ENCODE results near the gene GFOD1.

The GFOD1 gene

DNA sequence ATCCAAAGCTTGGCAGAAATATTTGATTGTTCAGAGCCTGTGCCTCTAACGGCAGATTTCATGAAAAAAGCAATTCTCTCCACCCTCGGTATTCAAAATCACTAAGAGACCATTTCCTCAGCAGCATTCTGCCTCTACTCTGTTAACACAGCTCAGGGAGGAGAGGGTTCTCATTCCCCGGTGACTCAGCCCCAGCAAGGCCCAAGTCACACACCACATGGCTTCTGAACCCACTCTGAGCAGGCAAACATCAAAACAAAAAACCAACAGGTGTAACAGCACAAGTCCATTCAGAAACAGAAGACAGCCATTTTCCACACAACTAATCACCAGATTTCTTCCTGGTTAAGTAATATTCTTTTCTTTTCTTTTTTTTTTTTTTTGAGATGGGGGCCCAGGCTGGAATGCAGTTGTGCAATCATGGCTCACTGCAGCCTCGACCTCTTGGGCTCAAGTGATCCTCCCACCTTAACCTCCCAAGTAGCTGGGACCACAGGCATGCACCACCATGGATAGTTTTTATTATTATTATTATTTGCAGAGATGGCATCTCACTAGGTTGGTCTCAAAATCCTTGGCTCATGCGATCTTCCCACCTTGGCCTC lies 55.4 kb downstream of the GFOD1 start:
- peaks cover 15% of the 10 kb centered on the region for H3K9me3 Mint-ChIP-seq
- H3K27me3 Mint-ChIP-seq = peaks cover 2% of the 10 kb centered on the region
- peaks cover 14% of the 10 kb centered on the region for H3K36me3 Mint-ChIP-seq (ENCODE audit: low read depth)
- no peak overlapping the region for H3K4me3 Mint-ChIP-seq
- H3K27ac Mint-ChIP-seq = no peak overlapping the region
- intact Hi-C loops (cut with micrococcal nuclease) = no loop called here
- H3K4me1 Mint-ChIP-seq (ENCODE audit: low read depth) = peaks cover 70% of the 10 kb centered on the region

DNA sequence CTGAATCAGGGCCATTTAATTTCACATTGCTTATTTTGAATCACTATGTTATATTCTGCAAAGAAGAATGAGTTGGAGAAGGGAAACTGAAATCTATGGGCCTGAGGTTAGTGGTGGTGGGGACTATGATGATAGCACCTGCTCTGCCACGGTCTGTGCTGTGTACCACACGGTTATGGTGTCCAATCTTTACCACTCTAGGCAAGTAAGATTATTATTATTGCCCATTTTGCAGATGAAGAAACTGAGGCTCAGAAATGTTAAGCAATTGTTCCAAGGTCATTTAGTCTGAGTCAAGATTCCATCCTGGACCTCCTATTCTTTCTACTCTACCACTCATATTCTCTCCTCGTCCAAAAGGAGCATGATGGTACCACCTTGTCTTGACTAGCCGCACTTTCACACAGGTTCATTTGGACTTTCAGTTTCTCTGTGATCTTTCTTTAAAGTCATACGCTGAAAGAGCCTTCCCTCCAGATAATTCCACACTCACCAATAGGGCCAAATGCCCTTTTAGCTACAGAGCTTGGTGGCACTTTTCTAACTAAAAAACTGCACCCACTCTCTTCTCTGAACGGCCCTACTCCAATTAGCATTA lies 56.2 kb downstream of the GFOD1 start:
- peaks cover 2% of the 10 kb centered on the region for H3K27me3 Mint-ChIP-seq
- no peak overlapping the region for H3K27ac Mint-ChIP-seq
- peaks cover 14% of the 10 kb centered on the region for H3K36me3 Mint-ChIP-seq (ENCODE audit: low read depth)
- H3K4me3 Mint-ChIP-seq = no peak overlapping the region
- intact Hi-C loops (cut with micrococcal nuclease) = no loop called here
- H3K4me1 Mint-ChIP-seq (ENCODE audit: low read depth) = peaks cover 78% of the 10 kb centered on the region
- H3K9me3 Mint-ChIP-seq = peaks cover 15% of the 10 kb centered on the region

DNA sequence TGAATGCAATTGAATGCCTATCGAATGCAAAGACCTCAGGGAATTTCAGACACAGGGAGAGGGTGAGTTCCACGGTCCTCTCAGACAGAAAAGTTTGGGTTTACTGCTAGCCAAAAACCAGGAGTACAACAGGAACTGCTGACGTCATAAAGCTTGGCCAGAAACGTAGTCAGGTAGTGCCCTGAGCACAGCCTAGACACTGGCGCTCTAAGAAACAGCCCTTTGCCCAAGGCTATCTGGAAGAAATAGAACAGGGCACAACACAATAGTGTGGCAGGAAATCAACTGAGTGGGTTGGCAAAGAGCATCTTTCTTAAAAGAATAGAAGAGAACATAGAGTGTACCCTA lies 58.0 kb downstream of the GFOD1 start:
- Mint-ChIP-seq H3K4me1 (ENCODE audit: low read depth) (peaks cover 73% of the 10 kb centered on the region), H3K36me3 (ENCODE audit: low read depth) (peaks cover 22% of the 10 kb centered on the region), H3K27ac (no peak overlapping the region), H3K9me3 (peaks cover 9% of the 10 kb centered on the region), H3K27me3 (peaks cover 5% of the 10 kb centered on the region), H3K4me3 (no peak overlapping the region)
- intact Hi-C loops (cut with micrococcal nuclease) = loop anchor here (10.0 kb wide), 1 partner anchor 75 kb away; no protein-coding TSS in a partner anchor

DNA sequence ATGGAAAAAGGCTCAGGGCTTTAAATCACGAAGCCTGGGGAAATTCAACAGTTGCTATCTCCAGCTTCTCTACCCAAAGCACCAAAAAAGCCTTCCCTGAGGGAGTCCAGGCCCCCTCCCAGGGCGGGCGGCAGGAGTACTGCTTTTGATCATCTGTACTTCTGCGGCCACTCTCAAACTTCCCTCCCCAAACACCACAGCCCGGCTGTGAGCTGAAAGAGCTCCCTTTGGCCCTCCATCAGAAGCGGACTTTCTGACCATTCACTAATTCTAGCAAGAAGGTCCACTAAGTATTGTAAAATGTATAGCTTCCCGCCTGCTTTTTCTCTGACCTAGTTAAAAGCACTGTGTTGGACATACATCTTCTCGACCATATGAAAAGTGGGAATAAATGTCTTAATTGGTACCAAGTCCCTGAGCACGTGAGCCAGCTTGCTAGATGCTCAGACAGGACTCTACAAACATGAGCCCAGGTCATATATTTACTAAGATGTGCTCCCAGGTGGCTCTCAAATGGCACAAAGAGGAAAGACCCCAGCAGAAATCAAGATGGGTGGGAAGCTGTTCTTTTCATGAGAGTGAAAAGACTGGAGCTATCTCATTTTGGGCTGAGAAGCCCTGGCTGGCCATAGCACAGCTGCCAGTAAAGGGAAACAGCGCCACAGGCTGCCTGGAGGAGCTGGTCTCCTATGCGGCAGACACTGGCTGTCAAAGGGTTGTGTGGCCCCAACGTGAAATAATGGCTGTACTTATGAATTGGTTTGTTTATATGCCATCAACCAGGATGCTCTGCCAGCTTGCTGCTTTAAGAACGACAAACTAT lies 58.6 kb downstream of the GFOD1 start:
- Mint-ChIP-seq H3K4me1 (ENCODE audit: low read depth) (peaks cover 67% of the 10 kb centered on the region), H3K4me3 (peak overlapping the region; percentile 30), H3K36me3 (ENCODE audit: low read depth) (peaks cover 21% of the 10 kb centered on the region), H3K27me3 (peaks cover 5% of the 10 kb centered on the region), H3K27ac (peak overlapping the region; percentile 75), H3K9me3 (peaks cover 3% of the 10 kb centered on the region)
- intact Hi-C loops (cut with micrococcal nuclease) = loop anchor here (10.0 kb wide), 1 partner anchor 74 kb away; no protein-coding TSS in a partner anchor

DNA sequence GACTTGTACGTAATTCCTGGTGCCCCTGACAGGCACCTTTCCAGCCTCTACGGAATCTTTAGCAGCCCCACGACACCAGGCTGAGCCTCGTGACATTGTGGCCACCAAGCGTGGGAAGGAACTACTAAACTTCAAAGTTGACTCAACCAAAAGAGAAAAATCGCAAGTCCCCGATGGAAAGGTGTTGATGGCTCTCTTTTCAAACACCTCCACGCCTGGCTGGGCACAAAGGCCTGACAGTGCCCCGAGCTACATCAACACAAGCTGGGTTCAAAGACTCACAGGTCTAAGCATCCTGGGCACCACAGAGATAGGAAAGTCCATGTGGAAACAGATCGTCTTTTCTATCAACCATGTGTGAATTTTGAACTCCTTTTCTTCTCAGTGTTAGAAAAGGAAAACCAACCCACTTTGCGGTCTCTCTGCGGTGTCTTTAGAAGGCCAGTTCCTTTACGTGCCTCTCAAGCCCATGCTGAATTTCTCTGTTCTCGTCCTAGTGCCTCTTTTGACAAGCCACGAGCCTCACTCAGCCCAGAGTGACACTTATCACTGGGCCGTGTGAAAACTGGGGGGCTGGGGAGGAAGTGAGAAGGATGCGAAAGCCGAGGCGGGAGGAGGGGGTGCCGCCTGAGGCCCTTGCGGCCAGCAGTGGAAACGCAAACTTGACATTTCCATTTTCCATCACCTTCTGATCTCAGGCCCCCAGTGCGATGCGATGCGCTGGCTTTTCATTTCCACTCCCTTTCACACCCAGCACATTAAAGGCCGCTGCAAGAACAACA lies 59.4 kb downstream of the GFOD1 start:
- intact Hi-C loops (cut with micrococcal nuclease) = loop anchor here (10.0 kb wide), 1 partner anchor 73 kb away; no protein-coding TSS in a partner anchor
- Mint-ChIP-seq H3K27me3 (peaks cover 5% of the 10 kb centered on the region), H3K4me3 (peak overlapping the region; percentile 30), H3K27ac (peak overlapping the region; percentile 75), H3K4me1 (ENCODE audit: low read depth) (peaks cover 69% of the 10 kb centered on the region), H3K9me3 (no peaks in the 10 kb centered on the region), H3K36me3 (ENCODE audit: low read depth) (peaks cover 24% of the 10 kb centered on the region)

DNA sequence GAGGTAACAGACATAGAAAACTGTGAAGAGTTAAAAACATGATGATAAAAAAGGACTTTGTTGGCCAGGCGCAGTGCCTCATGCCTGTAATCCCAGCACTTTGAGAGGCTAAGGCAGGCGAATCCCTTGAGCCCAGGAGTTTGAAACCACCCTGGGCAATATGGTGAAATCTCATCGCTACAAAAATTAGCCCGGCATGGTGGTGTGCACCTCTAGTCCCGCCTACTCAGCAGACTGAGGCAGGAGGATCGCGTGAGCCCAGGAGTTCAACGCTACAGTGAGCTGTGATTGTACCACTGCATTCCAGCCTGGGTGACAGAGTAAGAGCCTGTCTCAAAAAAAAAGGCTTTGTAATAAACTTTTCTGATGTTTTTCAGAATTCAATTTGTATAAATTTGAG lies 60.1 kb downstream of the GFOD1 start:
- intact Hi-C loops (cut with micrococcal nuclease) = loop anchor here (10.0 kb wide), 1 partner anchor 73 kb away; no protein-coding TSS in a partner anchor
- H3K9me3 Mint-ChIP-seq = no peaks in the 10 kb centered on the region
- H3K4me3 Mint-ChIP-seq = no peak overlapping the region
- peaks cover 5% of the 10 kb centered on the region for H3K27me3 Mint-ChIP-seq
- peaks cover 24% of the 10 kb centered on the region for H3K36me3 Mint-ChIP-seq (ENCODE audit: low read depth)
- H3K27ac Mint-ChIP-seq = no peak overlapping the region
- H3K4me1 Mint-ChIP-seq (ENCODE audit: low read depth) = peaks cover 69% of the 10 kb centered on the region

DNA sequence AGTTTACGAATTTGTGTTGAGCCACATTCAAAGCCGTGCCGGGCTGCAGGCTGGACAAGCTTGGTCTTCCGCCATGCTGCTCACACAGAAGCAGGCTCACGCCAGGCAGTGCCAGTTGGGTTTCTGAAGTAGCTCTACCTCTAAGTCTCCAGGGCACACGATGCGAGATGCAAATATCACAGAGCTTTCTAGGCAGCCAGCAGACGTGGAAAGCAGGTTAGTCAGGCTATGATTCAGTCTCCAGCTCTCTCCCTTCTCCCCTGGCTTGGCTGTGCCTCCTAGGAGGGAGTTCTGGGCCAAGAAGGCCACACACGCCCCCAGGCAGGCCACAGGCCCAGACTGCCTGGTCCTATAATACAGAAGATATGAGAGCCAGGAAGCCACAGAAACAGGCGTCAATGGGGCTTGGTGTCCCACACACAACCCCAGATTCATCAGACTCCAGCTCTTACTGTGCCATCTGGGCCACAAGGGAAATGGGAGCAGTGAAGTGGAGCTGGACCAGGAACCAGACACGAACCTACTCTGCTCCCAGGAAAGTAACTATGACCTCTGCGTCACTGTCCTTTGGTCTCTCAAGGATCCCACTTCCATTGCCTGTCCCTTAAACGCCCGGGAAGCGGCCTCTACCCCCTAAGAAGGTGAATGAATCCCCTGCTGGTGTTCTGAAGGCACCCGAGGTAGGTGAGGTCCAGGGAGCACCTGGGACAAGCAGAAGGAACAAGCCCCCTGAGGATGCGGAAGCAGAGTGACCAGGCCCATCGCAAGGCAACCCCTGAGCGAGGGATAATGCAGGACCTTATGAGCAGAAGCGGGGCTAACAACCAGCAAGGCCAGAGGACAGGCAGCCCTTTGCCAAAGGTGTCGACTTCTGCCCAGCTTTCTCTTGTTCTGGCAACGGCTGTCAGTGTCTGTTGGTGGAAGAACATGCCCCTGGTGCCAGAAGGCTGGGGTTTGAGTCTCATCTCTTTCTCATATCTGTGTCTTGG lies 61.2 kb downstream of the GFOD1 start:
- Mint-ChIP-seq H3K4me3 (no peak overlapping the region), H3K27ac (no peak overlapping the region), H3K4me1 (ENCODE audit: low read depth) (peaks cover 67% of the 10 kb centered on the region), H3K27me3 (peaks cover 5% of the 10 kb centered on the region), H3K36me3 (ENCODE audit: low read depth) (peaks cover 34% of the 10 kb centered on the region), H3K9me3 (no peaks in the 10 kb centered on the region)
- intact Hi-C loops (cut with micrococcal nuclease) = loop anchor here (10.0 kb wide), 1 partner anchor 71 kb away; no protein-coding TSS in a partner anchor

DNA sequence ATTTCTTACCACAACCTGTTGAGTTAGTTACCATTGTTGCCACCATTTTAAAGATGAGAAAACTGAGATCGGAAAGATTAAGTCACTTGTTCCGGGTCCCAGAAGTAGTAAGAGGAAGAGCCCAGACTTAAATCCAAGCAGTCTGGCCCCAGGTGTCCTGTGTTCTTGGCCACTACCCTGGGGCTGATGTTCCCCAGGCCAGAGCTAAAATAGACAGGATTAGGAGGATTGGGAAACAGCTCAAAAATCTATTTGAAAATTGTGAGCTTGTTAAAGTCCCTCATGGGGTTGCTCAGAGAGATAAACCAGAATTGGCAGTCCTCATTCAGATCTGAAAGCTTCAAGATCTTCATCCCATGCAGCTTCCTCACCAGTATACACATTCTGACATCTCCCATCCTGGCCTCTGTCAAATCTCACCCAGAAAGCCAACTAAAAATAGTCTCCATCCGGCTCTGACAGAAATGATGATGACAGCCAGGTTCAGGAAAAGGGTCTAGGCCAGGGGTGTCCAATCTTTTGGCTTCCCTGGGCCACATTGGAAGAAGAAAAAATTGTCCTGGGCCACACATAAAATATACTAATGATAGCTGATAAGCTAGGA lies 62.0 kb downstream of the GFOD1 start:
- Mint-ChIP-seq H3K4me1 (ENCODE audit: low read depth) (peaks cover 68% of the 10 kb centered on the region), H3K27ac (no peak overlapping the region), H3K27me3 (peaks cover 5% of the 10 kb centered on the region)

DNA sequence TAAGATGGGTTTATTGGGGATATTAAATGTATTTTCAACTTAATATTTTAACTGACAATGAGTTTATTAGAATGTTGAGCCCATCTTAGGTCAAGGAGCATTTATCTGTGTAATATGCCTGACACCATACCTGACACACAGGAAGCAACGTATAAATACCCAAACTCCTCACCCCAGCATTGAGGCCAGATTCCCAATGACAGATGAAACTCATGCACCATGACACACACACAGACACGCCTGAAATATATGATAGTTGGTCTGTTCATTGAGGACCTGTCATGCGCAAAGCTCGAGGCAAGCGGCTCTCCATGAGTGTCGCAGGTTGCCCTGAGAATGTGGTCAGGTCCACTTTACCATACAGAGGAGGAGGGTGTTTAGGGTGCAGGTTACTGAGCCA lies 64.1 kb downstream of the GFOD1 start:
- H3K4me1 Mint-ChIP-seq (ENCODE audit: low read depth) = peaks cover 67% of the 10 kb centered on the region
- H3K4me3 Mint-ChIP-seq = no peak overlapping the region
- peaks cover 56% of the 10 kb centered on the region for H3K36me3 Mint-ChIP-seq (ENCODE audit: low read depth)
- H3K9me3 Mint-ChIP-seq = no peaks in the 10 kb centered on the region
- H3K27me3 Mint-ChIP-seq = peaks cover 13% of the 10 kb centered on the region
- H3K27ac Mint-ChIP-seq = no peak overlapping the region
- intact Hi-C loops (cut with micrococcal nuclease) = loop anchor here (10.0 kb wide), 1 partner anchor 68 kb away; no protein-coding TSS in a partner anchor

More for the DNA sequence above, 62.0 kb downstream of the GFOD1 start:
- Mint-ChIP-seq H3K9me3 (no peaks in the 10 kb centered on the region), H3K36me3 (ENCODE audit: low read depth) (peaks cover 35% of the 10 kb centered on the region), H3K4me3 (no peak overlapping the region)
- intact Hi-C loops (cut with micrococcal nuclease) = loop anchor here (10.0 kb wide), 1 partner anchor 71 kb away; no protein-coding TSS in a partner anchor

DNA sequence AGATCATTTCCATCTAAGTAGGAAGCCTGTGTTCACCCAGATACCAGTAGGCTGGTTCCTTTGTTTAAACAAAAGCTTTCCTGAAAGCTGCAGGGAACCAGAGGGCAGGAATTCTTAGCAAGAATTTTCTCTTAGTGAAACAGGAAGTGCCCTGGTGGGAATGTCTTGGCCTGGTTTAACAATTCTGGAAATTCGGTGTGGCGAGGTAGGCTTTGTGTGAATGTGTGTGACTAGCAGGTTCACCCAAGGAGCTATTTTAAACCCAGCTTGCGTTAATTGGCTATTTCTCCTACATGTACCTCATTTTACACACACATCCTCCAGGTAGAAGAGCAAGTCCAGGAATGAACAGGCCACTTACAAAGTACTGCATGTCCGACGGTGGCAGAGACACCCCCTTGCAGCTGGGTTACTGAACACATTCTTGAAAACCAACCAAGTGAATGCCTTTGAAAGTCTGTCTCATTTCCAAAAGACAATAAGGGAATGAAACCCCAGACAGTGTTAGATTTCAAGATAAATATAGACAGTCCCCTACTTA lies 64.6 kb downstream of the GFOD1 start:
- H3K4me1 Mint-ChIP-seq (ENCODE audit: low read depth) = peaks cover 62% of the 10 kb centered on the region
- peak overlapping the region; percentile 48 for H3K27ac Mint-ChIP-seq
- H3K36me3 Mint-ChIP-seq (ENCODE audit: low read depth) = peaks cover 62% of the 10 kb centered on the region
- intact Hi-C loops (cut with micrococcal nuclease) = loop anchor here (10.0 kb wide), 1 partner anchor 68 kb away; no protein-coding TSS in a partner anchor
- no peak overlapping the region for H3K4me3 Mint-ChIP-seq
- H3K9me3 Mint-ChIP-seq = no peaks in the 10 kb centered on the region
- H3K27me3 Mint-ChIP-seq = peaks cover 13% of the 10 kb centered on the region

DNA sequence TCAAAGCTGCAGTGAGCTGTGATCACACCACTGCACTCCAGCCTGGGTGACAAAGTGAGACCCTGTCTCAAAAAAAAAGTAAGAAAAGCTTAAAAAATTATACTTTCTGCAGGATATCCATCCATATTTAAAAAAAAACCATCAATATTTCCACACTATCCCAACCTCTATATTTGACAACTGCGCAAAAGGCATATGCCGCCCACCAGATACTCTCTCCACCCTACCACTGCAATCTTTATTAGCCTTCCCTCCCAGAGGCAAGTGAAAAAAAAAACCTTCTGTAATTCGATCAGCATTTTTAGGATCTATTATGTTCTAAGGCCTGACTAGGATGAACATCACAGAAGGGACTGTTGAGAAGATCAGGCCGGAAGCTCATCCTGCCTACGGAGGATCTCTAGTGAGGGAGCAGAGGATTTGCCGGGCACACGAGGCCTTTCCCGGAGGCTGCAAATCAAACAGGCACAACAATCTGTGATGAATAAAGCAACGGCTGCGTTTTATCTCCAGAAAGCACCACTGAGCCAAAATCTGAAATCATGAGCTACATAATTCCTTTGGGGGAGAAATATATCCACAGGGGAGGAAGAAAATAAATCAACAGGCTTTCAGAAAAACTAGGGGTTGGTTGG lies 65.9 kb downstream of the GFOD1 start:
- no peak overlapping the region for H3K4me3 Mint-ChIP-seq
- peaks cover 13% of the 10 kb centered on the region for H3K27me3 Mint-ChIP-seq
- intact Hi-C loops (cut with micrococcal nuclease) = loop anchor here (10.0 kb wide), 1 partner anchor 67 kb away; no protein-coding TSS in a partner anchor
- H3K9me3 Mint-ChIP-seq = peaks cover 2% of the 10 kb centered on the region
- H3K4me1 Mint-ChIP-seq (ENCODE audit: low read depth) = peaks cover 51% of the 10 kb centered on the region
- no peak overlapping the region for H3K27ac Mint-ChIP-seq
- peaks cover 66% of the 10 kb centered on the region for H3K36me3 Mint-ChIP-seq (ENCODE audit: low read depth)

DNA sequence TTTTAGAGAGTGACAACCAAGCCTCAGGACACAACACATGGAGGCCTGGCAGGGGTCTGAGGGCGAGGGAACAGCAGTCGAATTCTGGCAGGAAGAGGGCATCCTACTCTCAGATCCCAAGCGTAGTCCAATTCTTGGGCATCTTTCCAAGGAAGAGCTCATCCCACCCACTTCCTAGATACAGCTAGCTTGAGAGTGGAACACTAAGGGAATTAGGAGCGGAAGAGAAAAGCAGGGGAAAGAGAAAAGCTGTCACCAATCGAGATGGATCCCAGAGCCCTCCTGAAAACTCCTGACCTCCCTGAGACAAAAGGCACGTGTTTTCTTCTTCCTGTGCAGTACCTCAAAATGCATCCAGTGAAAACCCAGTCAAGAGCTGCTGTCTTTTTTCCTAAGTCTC lies 67.1 kb downstream of the GFOD1 start:
- no peak overlapping the region for H3K27ac Mint-ChIP-seq
- H3K9me3 Mint-ChIP-seq = peaks cover 11% of the 10 kb centered on the region
- peaks cover 52% of the 10 kb centered on the region for H3K4me1 Mint-ChIP-seq (ENCODE audit: low read depth)
- no peak overlapping the region for H3K4me3 Mint-ChIP-seq
- H3K36me3 Mint-ChIP-seq (ENCODE audit: low read depth) = peaks cover 68% of the 10 kb centered on the region
- intact Hi-C loops (cut with micrococcal nuclease) = loop anchor here (10.0 kb wide), 1 partner anchor 65 kb away; no protein-coding TSS in a partner anchor
- peaks cover 10% of the 10 kb centered on the region for H3K27me3 Mint-ChIP-seq
